Measurements from ENCODE around the gene KATNAL2.
A peak's percentile ranks its signal among the peaks of the same experiment; 100 is the strongest.

KATNAL2 gene

GRCh38 chr18:47108998-47109405 is 191.6 kb downstream of the KATNAL2 start:
- no peak for DNase-seq (ENCODE audit: low read depth)
- no peak overlapping the region for H3K4me3 ChIP-seq (ENCODE audit: control insufficient read depth, low read depth, low read length)
- TF ChIP-seq CTCF (IDR thresholded peaks at IDR 0.05; ENCODE audit: control insufficient read depth, insufficient read depth, low read depth, low read length, missing control alignments) = no peak

GRCh38 chr18:47109720-47110119 is 192.3 kb downstream of the KATNAL2 start:
- H3K4me3 ChIP-seq (ENCODE audit: control insufficient read depth, low read depth, low read length) = no peak overlapping the region
- DNase-seq (ENCODE audit: low read depth) = no peak
- TF ChIP-seq CTCF (IDR thresholded peaks at IDR 0.05; ENCODE audit: control insufficient read depth, insufficient read depth, low read depth, low read length, missing control alignments) = no peak

- TF ChIP-seq CTCF (IDR thresholded peaks at IDR 0.05; ENCODE audit: control insufficient read depth, insufficient read depth, low read depth, low read length, missing control alignments) = no peak
- H3K4me3 ChIP-seq (ENCODE audit: control insufficient read depth, low read depth, low read length) = no peak overlapping the region
- DNase-seq (ENCODE audit: low read depth) = no peak
Observed at GRCh38 chr18:47110492-47111274, 193.3 kb downstream of the KATNAL2 start.

- no peak overlapping the region for H3K4me3 ChIP-seq (ENCODE audit: control insufficient read depth, low read depth, low read length)
- peak; percentile 35 for DNase-seq (ENCODE audit: low read depth)
- no peak for TF ChIP-seq CTCF (IDR thresholded peaks at IDR 0.05; ENCODE audit: control insufficient read depth, insufficient read depth, low read depth, low read length, missing control alignments)
Observed at GRCh38 chr18:47113796-47114540, 196.6 kb downstream of the KATNAL2 start.

GRCh38 chr18:47115205-47115604 is 197.8 kb downstream of the KATNAL2 start:
- no peak for TF ChIP-seq CTCF (IDR thresholded peaks at IDR 0.05; ENCODE audit: control insufficient read depth, insufficient read depth, low read depth, low read length, missing control alignments)
- no peak overlapping the region for H3K4me3 ChIP-seq (ENCODE audit: control insufficient read depth, low read depth, low read length)
- no peak for DNase-seq (ENCODE audit: low read depth)

GRCh38 chr18:47118981-47119380 is 201.6 kb downstream of the KATNAL2 start:
- no peak overlapping the region for H3K4me3 ChIP-seq (ENCODE audit: control insufficient read depth, low read depth, low read length)
- DNase-seq (ENCODE audit: low read depth) = peak; percentile 45
- TF ChIP-seq CTCF (IDR thresholded peaks at IDR 0.05; ENCODE audit: control insufficient read depth, insufficient read depth, low read depth, low read length, missing control alignments) = no peak
